Endothelial cell (in vitro differentiated cells): ENCODE measurements around the gene TREH. TPM values are rescaled to one million over a fixed set of nuclear protein-coding genes. Genes with fewer than 3 reads are reported as not detected.
A peak's percentile ranks its signal among the peaks of the same experiment; 100 is the strongest.
"Not testable (repeated sequence)": the region's sequence is repeated elsewhere in the genome, so short reads cannot be mapped to it uniquely, and the experiment has no call there.

ENCODE experiments used
- DNase-seq: peaks from one replicate; pipeline ENCODE4 v3.0.0; 2021; ENCODE audit warnings: low spot score
- H3K27ac Mint-ChIP-seq: one replicate; pipeline ENCODE4 v1.8.0; 2021; ENCODE audit warnings: mixed read lengths, inconsistent platforms; ENCODE audit not compliant: unreplicated experiment
- H3K27me3 Mint-ChIP-seq: one replicate; pipeline ENCODE4 v1.8.0; 2021; ENCODE audit warnings: mild to moderate bottlenecking, moderate library complexity, mixed read lengths, inconsistent platforms; ENCODE audit not compliant: unreplicated experiment
- H3K36me3 Mint-ChIP-seq: one replicate; pipeline ENCODE4 v1.8.0; 2021; ENCODE audit warnings: mild to moderate bottlenecking, low read depth, mixed read lengths, inconsistent platforms; ENCODE audit not compliant: unreplicated experiment
- H3K4me1 Mint-ChIP-seq: one replicate; pipeline ENCODE4 v1.8.0; 2021; ENCODE audit warnings: mild to moderate bottlenecking, mixed read lengths, inconsistent platforms; ENCODE audit not compliant: unreplicated experiment
- H3K4me3 Mint-ChIP-seq: one replicate; pipeline ENCODE4 v1.8.0; 2021; ENCODE audit warnings: mild to moderate bottlenecking, mixed read lengths, inconsistent platforms; ENCODE audit not compliant: unreplicated experiment
- H3K9me3 Mint-ChIP-seq: one replicate; pipeline ENCODE4 v1.8.0; 2021; ENCODE audit warnings: mixed read lengths, inconsistent platforms; ENCODE audit not compliant: unreplicated experiment
- total RNA-seq: library from RNA; stranded (reverse); fragmentation: NEBNext Ultra II Directional; extraction: Animal tissue kit (Norgen Biotek cat#: 25700); gene quantifications from one replicate; pipeline ENCODE4 v1.2.1, GENCODE V29; 2021; ENCODE audit not compliant: unreplicated experiment
- TF ChIP-seq, protein P1 (sequence below): fragments of 200-600 bp; sonication (generic); IDR thresholded peaks from one replicate; pipeline ENCODE4 v1.5.0; 2021; ENCODE audit warnings: antibody characterized with exemption; ENCODE audit not compliant: unreplicated experiment

The TREH gene
- total RNA-seq, 1 donor from 2014 or later = not detected

DNA sequence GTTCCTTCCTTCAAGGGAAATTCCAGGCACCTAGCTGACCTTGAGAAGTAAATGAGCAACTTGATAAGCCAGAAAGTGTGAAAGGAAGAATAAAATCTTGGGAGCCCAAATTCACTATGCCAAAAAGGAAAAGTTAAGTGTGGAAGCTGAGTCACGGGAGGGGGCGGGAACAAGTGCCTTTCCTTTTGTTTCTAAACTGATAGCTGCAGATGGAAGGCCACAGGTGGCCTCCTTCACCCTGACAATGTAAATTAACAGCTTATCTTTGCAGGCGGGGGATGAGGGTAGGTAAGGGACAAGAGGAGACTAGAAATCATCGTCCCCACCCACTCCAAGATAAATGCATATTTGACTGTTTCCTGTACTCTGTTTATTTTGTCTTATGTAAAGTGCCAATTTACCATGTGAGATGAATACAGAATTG is 36.4 kb upstream of the TREH start:
- H3K27me3 Mint-ChIP-seq = peaks cover 6% of the 10 kb centered on the region
- no peak for DNase-seq
- TF ChIP-seq, protein P1, sequence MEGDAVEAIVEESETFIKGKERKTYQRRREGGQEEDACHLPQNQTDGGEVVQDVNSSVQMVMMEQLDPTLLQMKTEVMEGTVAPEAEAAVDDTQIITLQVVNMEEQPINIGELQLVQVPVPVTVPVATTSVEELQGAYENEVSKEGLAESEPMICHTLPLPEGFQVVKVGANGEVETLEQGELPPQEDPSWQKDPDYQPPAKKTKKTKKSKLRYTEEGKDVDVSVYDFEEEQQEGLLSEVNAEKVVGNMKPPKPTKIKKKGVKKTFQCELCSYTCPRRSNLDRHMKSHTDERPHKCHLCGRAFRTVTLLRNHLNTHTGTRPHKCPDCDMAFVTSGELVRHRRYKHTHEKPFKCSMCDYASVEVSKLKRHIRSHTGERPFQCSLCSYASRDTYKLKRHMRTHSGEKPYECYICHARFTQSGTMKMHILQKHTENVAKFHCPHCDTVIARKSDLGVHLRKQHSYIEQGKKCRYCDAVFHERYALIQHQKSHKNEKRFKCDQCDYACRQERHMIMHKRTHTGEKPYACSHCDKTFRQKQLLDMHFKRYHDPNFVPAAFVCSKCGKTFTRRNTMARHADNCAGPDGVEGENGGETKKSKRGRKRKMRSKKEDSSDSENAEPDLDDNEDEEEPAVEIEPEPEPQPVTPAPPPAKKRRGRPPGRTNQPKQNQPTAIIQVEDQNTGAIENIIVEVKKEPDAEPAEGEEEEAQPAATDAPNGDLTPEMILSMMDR = no peak
- H3K4me1 Mint-ChIP-seq = peaks cover 56% of the 10 kb centered on the region
- H3K4me3 Mint-ChIP-seq = no peak overlapping the region
- peak overlapping the region; percentile 81 for H3K27ac Mint-ChIP-seq
- no peaks in the 10 kb centered on the region for H3K9me3 Mint-ChIP-seq
- H3K36me3 Mint-ChIP-seq = no peaks in the 10 kb centered on the region

DNA sequence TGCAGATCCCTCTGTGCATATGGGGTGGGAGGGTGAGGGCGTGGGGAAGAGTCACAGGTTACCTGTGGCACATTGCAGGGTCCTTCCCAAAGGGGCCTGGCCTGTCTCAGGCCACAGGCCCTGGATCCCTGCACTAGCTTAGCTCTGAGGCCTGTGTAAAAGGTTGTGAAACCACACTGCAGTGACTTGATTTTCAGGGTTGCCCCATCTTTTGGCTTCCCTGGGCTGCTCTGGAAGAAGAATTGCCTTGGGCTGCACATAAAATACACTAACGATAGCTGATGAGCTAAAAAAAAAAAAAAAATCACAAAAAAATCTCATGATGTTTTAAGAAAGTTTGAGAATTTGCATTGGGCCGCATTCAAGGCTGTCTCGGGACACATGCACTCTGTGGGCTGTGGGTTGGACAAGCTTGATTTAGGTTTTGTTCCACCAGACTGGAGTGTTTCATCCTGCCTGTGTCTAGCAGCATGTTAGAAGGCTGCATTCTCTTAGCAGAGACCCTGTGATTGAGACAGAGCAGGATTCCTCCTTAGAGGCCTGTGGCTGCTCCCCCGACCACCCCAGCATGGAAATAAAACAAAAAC is 35.9 kb upstream of the TREH start:
- TF ChIP-seq, protein P1 = no peak
- Mint-ChIP-seq H3K36me3 (no peaks in the 10 kb centered on the region), H3K4me3 (no peak overlapping the region), H3K9me3 (no peaks in the 10 kb centered on the region), H3K27me3 (peaks cover 6% of the 10 kb centered on the region), H3K27ac (peak overlapping the region; percentile 81), H3K4me1 (peaks cover 51% of the 10 kb centered on the region)
- DNase-seq = no peak

DNA sequence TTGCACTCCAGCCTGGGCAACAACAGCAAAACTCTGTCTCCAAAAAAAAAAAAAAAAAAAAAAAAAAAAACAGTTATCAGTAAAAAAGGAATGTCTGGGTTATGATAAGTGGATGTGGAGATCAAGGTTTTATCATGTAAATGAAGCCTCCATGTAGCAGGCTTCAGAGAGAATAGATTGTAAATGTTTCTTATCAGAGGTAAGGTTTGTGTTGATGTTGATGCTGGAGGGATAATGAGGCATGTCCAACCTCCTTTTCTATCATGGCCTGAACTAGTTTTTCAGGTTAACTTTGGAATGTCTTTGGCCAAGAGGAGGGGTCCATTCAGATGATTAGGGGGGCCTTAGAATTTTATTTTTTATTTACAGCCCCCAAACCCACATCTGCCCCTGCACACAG is 35.4 kb upstream of the TREH start:
- no peak overlapping the region for H3K4me3 Mint-ChIP-seq
- H3K27me3 Mint-ChIP-seq = peaks cover 1% of the 10 kb centered on the region
- TF ChIP-seq, protein P1 = no peak
- peaks cover 45% of the 10 kb centered on the region for H3K4me1 Mint-ChIP-seq
- no peak overlapping the region for H3K27ac Mint-ChIP-seq
- no peaks in the 10 kb centered on the region for H3K9me3 Mint-ChIP-seq
- no peak for DNase-seq
- H3K36me3 Mint-ChIP-seq = no peaks in the 10 kb centered on the region

DNA sequence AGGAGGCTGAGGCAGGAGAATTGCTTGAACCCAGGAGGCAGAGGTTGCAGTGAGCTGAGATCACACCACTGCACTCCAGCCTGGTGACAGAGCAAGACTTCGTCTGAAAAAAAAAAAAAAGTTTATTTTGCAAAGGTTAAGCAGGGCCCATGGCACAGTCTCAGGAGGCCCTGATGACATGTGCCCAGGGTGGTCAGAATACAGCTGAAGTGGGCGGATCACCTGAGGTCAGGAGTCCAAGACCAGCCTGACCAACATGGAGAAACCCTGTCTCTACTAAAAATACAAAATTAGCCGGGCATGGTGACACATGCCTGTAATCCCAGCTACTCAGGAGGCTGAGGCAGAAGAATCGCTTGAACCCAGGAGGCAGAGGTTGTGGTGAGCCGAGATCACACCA is 35.0 kb upstream of the TREH start:
- H3K9me3 Mint-ChIP-seq, H3K4me3 Mint-ChIP-seq, H3K36me3 Mint-ChIP-seq, H3K27ac Mint-ChIP-seq, H3K27me3 Mint-ChIP-seq, DNase-seq: not testable (repeated sequence)
- H3K4me1 Mint-ChIP-seq = peaks cover 41% of the 10 kb centered on the region

DNA sequence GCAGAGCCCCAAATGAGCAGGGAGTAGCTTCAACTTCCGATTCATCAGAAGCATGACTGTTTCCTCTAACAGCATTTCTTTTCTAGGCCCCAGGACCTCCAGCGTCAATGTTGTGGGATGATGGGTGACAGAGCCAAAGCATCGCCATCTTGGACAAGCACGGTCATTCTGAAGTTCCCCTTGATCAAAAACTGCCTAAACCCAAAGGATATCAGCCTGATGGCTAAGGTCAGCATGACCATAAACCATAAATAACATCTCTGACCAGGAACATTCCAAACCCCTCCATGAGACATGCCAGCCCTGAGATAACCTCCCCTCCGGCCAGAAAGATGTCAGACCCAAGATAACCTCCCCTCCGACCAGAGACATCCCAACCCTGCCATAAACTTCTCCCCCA is 28.8 kb upstream of the TREH start:
- Mint-ChIP-seq H3K9me3 (no peaks in the 10 kb centered on the region), H3K36me3 (no peaks in the 10 kb centered on the region), H3K4me1 (peaks cover 2% of the 10 kb centered on the region), H3K4me3 (no peak overlapping the region), H3K27ac (no peak overlapping the region), H3K27me3 (no peaks in the 10 kb centered on the region)
- no peak for DNase-seq
- TF ChIP-seq, protein P1 = no peak
